NB4 (cell line): Measurements from ENCODE around the gene COLQ.

Experiments used
- DNase-seq: peaks from one replicate; pipeline ENCODE4 v3.0.0; 2010; ENCODE audit warnings: low read depth
- H3K4me3 ChIP-seq: one replicate; pipeline ENCODE4 v1.5.1; 2011; ENCODE audit warnings: mild to moderate bottlenecking, low read depth, low read length, moderate library complexity
- CTCF ChIP-seq: IDR thresholded peaks from one replicate; pipeline ENCODE4 v1.5.1; 2012; ENCODE audit warnings: low read depth, low read length
- MAX ChIP-seq: IDR thresholded peaks from 2 replicates; pipeline ENCODE4 v1.6.1; 2011; ENCODE audit warnings: low read depth, low read length
- MYC ChIP-seq: IDR thresholded peaks from 2 replicates; pipeline ENCODE4 v1.6.1; 2011; ENCODE audit warnings: low read depth, low read length
- POLR2A ChIP-seq: IDR thresholded peaks from 2 replicates; pipeline ENCODE4 v1.6.1; 2011; ENCODE audit warnings: mild to moderate bottlenecking; ENCODE audit not compliant: insufficient read length; ENCODE audit errors: extremely low read depth

The COLQ gene

GRCh38 chr3:15454965-15455364, 66.5 kb downstream of the COLQ start:
- no peak overlapping the region for H3K4me3 ChIP-seq
- DNase-seq = no peak
- TF ChIP-seq CTCF (no peak), POLR2A (no peak), MYC (no peak), MAX (no peak)

- H3K4me3 ChIP-seq = no peak overlapping the region
- TF ChIP-seq POLR2A (no peak), MYC (no peak), CTCF (no peak)
These were observed 67.4 kb downstream of the COLQ start for GRCh38 chr3:15453991-15454625.

GRCh38 chr3:15453501-15453900, 68.0 kb downstream of the COLQ start:
- H3K4me3 ChIP-seq = no peak overlapping the region
- TF ChIP-seq MYC = no peak
- no peak for DNase-seq

More at GRCh38 chr3:15453991-15454625, 67.4 kb downstream of the COLQ start:
- peak; percentile 12 for DNase-seq

- H3K4me3 ChIP-seq = no peak overlapping the region
- TF ChIP-seq MYC (no peak), POLR2A (no peak), CTCF (no peak), MAX (no peak)
- DNase-seq = no peak
These were observed 68.5 kb downstream of the COLQ start for GRCh38 chr3:15452961-15453360.

GRCh38 chr3:15452156-15452555, 69.3 kb downstream of the COLQ start:
- TF ChIP-seq POLR2A (no peak), CTCF (no peak), MYC (no peak), MAX (no peak)

GRCh38 chr3:15451216-15452113, 70.0 kb downstream of the COLQ start:
- H3K4me3 ChIP-seq = no peak overlapping the region
- no peak for TF ChIP-seq MYC
- TF ChIP-seq MAX = no peak
- TF ChIP-seq CTCF = no peak
- TF ChIP-seq POLR2A = no peak
- DNase-seq = no peak

More at GRCh38 chr3:15452156-15452555, 69.3 kb downstream of the COLQ start:
- H3K4me3 ChIP-seq = no peak overlapping the region
- DNase-seq = no peak
